ENCODE data around the gene COPS6.

The COPS6 gene

DNA sequence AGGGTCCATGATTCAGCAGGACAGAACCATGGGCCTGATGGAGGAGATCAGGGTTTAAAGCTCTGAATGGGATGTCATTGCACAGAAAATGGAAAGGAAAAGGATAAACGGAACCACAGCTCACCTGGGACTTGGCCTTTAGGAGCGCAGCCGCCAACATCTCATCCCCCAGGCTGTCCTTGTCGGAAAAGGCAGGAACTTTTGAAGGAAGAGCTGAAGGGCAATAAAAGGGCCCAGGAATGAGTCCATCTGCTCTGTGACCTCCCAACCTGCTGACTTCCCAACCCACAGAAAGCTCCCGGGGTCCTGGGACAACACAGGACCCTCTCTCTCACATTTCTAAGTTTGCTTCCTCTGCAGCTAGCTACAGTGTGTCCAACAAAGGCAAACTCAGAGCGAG, 13.4 kb upstream of the COPS6 start:
- CTCF ChIA-PET, result no interaction called here
- no peak for TF ChIP-seq ARNT (IDR thresholded peaks at IDR 0.05)
- no peak for TF ChIP-seq SP1 (IDR thresholded peaks at IDR 0.05)
- TF ChIP-seq TARDBP (IDR thresholded peaks at IDR 0.05), result no peak
- no peak for TF ChIP-seq CTBP1 (IDR thresholded peaks at IDR 0.05; ENCODE audit: borderline replicate concordance)
- no peak for TF ChIP-seq NFRKB (IDR thresholded peaks at IDR 0.05)
- TF ChIP-seq FOXA1 (IDR thresholded peaks at IDR 0.05), result no peak
- no peak for TF ChIP-seq SUZ12 (IDR thresholded peaks at IDR 0.05)
- POLR2A ChIA-PET, result no interaction called here
- DNase-seq (ENCODE audit: extremely low spot score), result no peak

DNA sequence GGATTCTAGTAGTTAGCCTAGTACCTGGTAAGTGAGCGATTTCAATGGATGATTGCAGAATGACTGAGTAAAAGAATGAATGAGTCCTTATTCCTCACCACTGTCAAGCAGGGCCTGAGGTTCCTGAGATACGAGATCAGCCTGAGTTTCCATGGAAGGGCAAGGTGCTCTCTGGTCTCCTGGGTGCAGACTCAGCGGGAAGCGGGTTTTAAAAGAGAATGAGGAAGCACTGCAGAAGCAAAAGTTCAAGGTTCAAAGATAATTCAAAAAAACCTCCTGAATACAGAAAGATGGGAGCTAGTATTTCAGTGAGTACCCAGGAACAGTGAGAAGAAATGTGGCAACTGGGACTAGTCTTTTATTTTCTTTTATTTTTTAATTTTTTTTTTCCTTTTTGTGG, 11.6 kb upstream of the COPS6 start:
- DNase-seq (ENCODE audit: extremely low spot score), result no peak
- TF ChIP-seq LEF1 (IDR thresholded peaks at IDR 0.05; ENCODE audit: borderline replicate concordance) (no peak), SUZ12 (IDR thresholded peaks at IDR 0.05) (no peak), HDGF (IDR thresholded peaks at IDR 0.05; ENCODE audit: borderline replicate concordance) (no peak), CTBP1 (IDR thresholded peaks at IDR 0.05; ENCODE audit: borderline replicate concordance) (no peak), FOXK2 (IDR thresholded peaks at IDR 0.05) (no peak), ZNF384 (IDR thresholded peaks at IDR 0.05) (no peak), NFRKB (IDR thresholded peaks at IDR 0.05) (no peak), TARDBP (IDR thresholded peaks at IDR 0.05) (no peak), FOXM1 (IDR thresholded peaks at IDR 0.05; ENCODE audit: borderline replicate concordance) (no peak), L3MBTL2 (conservative IDR thresholded peaks at IDR 0.05) (no peak), BHLHE40 (IDR thresholded peaks at IDR 0.05; ENCODE audit: borderline replicate concordance) (no peak), SP1 (IDR thresholded peaks at IDR 0.05) (no peak), FOXA1 (IDR thresholded peaks at IDR 0.05) (no peak), ARNT (IDR thresholded peaks at IDR 0.05) (no peak), ELF4 (IDR thresholded peaks at IDR 0.05) (no peak)
- TF ChIP-seq, protein P1, sequence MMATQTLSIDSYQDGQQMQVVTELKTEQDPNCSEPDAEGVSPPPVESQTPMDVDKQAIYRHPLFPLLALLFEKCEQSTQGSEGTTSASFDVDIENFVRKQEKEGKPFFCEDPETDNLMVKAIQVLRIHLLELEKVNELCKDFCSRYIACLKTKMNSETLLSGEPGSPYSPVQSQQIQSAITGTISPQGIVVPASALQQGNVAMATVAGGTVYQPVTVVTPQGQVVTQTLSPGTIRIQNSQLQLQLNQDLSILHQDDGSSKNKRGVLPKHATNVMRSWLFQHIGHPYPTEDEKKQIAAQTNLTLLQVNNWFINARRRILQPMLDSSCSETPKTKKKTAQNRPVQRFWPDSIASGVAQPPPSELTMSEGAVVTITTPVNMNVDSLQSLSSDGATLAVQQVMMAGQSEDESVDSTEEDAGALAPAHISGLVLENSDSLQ (IDR thresholded peaks at IDR 0.05), result no peak
- ChIA-PET POLR2A (interaction anchor here (1.2 kb wide), 1 partner anchor 25 kb away, joined by 3 read pairs; the partner anchor contains the start of gene AP4M1), CTCF (no interaction called here)

DNA sequence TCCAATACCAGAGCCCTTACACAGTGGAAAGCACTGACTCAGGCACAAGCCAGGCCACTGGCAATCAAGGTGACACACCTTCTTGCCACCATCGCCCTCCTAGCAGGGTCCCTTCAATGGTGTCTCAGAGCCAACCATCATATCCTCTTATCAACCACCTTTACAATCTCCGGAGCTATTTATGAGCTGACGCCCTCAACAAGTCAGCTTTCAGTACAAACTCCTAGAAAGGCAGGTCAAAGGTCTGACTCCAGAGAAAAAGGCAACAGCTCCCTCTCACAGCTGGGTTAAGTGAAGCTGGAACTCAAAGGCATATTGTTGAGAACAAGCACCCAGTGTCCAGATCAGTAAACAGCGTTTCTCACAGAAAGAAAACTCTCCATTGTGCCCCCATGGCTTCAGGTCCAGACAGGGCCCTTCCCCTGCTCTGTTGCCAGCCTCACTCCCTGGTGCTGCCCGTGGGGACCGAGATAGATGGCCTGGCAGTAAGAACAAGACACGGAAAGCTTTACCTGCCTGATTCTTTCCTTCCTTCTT, 9.7 kb upstream of the COPS6 start:
- CTCF ChIA-PET, result interaction anchor here (0.8 kb wide), 1 partner anchor 166 kb away, joined by 3 read pairs; no protein-coding TSS in a partner anchor
- TF ChIP-seq L3MBTL2 (conservative IDR thresholded peaks at IDR 0.05) (no peak), ZNF384 (IDR thresholded peaks at IDR 0.05) (no peak), CTBP1 (IDR thresholded peaks at IDR 0.05; ENCODE audit: borderline replicate concordance) (no peak), FOXA1 (IDR thresholded peaks at IDR 0.05) (no peak), ARNT (IDR thresholded peaks at IDR 0.05) (no peak), LEF1 (IDR thresholded peaks at IDR 0.05; ENCODE audit: borderline replicate concordance) (no peak)
- TF ChIP-seq, protein P1 (IDR thresholded peaks at IDR 0.05), result no peak
- no peak for DNase-seq (ENCODE audit: extremely low spot score)
- POLR2A ChIA-PET, result interaction anchor here (0.6 to 1.5 kb wide), 2 partner anchors 14 to 22 kb away, joined by 3 to 5 read pairs; partner anchors contain the start of genes AP4M1 and MCM7

DNA sequence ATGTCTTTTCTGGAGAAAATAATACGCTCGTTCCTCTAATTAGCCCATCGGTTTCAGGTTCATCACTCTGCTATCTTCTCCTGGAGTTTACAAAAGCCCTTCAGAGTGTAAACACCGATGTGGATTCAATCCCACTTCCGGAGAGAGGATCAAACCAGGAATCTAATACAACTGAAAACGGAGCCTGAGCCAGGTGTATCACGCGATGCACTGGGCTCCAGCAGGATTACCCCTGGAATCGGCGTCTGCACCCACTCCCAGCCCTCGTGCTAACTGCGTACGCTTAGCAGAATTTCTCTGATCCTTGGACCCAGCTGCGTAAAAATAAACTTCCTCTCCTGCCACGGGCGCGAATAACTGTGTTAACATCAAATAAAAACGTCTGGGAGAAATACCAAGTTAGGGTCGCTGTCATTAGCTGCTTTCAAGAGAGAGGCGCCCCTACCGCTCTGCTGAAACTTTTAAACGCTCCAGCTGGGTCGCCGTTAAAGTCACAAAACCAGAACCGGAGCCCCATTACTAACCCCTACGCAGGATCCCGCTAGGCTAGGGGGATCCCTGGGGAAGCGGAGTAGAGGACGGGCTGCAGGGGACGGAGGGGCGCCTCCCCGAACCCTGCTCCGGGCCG, 7.7 kb upstream of the COPS6 start:
- CTCF ChIA-PET, result interaction anchor here (0.5 kb wide), 1 partner anchor 76 kb away, joined by 6 read pairs; no protein-coding TSS in a partner anchor
- DNase-seq (ENCODE audit: extremely low spot score), result no peak
- no peak for TF ChIP-seq NFRKB (IDR thresholded peaks at IDR 0.05)
- no peak for TF ChIP-seq FOXK2 (IDR thresholded peaks at IDR 0.05)
- TF ChIP-seq ARNT (IDR thresholded peaks at IDR 0.05), result no peak
- TF ChIP-seq LEF1 (IDR thresholded peaks at IDR 0.05; ENCODE audit: borderline replicate concordance), result no peak
- no peak for TF ChIP-seq ELF4 (IDR thresholded peaks at IDR 0.05)
- TF ChIP-seq, protein P1 (IDR thresholded peaks at IDR 0.05), result no peak
- no peak for TF ChIP-seq FOXM1 (IDR thresholded peaks at IDR 0.05; ENCODE audit: borderline replicate concordance)
- no peak for TF ChIP-seq SP1 (IDR thresholded peaks at IDR 0.05)
- TF ChIP-seq BHLHE40 (IDR thresholded peaks at IDR 0.05; ENCODE audit: borderline replicate concordance), result no peak
- no peak for TF ChIP-seq CTBP1 (IDR thresholded peaks at IDR 0.05; ENCODE audit: borderline replicate concordance)
- TF ChIP-seq HDGF (IDR thresholded peaks at IDR 0.05; ENCODE audit: borderline replicate concordance), result no peak
- TF ChIP-seq SUZ12 (IDR thresholded peaks at IDR 0.05), result no peak
- TF ChIP-seq ZNF384 (IDR thresholded peaks at IDR 0.05), result no peak
- no peak for TF ChIP-seq TARDBP (IDR thresholded peaks at IDR 0.05)
- TF ChIP-seq L3MBTL2 (conservative IDR thresholded peaks at IDR 0.05), result no peak
- POLR2A ChIA-PET, result interaction anchor here (0.8 to 2.5 kb wide), 2 partner anchors 20 to 87 kb away, joined by 3 to 26 read pairs; partner anchors contain the start of genes AP4M1 and MCM7

DNA sequence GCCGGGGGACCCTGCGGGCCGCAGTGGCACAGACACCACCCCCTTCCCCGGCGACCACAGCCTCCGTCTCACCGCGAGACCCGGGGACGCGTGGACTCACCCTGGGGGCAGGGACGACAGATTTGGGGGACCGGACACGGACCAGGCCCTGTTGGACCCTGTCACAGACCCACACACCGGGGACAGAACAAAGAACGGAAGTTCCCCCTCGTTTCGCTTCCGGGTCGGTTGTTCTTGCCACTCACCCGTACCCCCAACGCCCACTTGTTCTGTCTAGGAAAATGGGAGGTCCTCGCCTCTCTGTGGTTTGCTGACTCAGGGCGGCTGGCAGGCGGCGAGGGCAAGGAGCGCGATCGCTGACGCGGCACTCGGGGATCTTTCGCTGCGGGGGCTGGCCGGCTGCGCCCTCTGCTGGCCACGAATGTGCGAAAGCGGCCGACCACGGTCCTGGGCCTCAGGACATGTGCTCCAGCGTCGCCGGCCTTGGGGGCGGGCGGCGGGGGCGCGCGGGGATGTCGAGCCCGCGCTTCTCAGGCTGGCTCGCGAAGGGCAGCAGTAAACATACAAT, 7.2 kb upstream of the COPS6 start, which contains the start of gene ZNF3:
Gene ZNF3 (minus strand): TSS at position 189 of the 568 bp plus-strand sequence. CDS start 4,366 bp downstream, outside the sequence.
- DNase-seq (ENCODE audit: extremely low spot score), result peak; percentile 94
- ChIA-PET POLR2A (interaction anchor here (0.8 to 2.5 kb wide), 6 partner anchors 20 to 88 kb away, joined by 3 to 26 read pairs (median 4); partner anchors contain the start of genes AP4M1, MCM7 and ZSCAN21), CTCF (interaction anchor here (0.5 to 1.1 kb wide), 2 partner anchors 77 to 165 kb away, joined by 5 to 6 read pairs; no protein-coding TSS in a partner anchor)
- TF ChIP-seq, protein P1 (IDR thresholded peaks at IDR 0.05), result peak; percentile 95
- TF ChIP-seq L3MBTL2 (conservative IDR thresholded peaks at IDR 0.05) (peak; percentile 94), NFRKB (IDR thresholded peaks at IDR 0.05) (no peak)

All from HEK293T (cell line).